ENCODE data around the gene FAM193A. TPM values are rescaled to one million over a fixed set of nuclear protein-coding genes. Genes with fewer than 3 reads are reported as not detected.

FAM193A gene
- polyA plus RNA-seq, 1 donor (not counting 4 experiments of a cell fraction or from before 2014, with no cell fraction given), result 3.6 TPM

GRCh38 chr4:2732526-2732925 lies 196.1 kb downstream of the FAM193A start:
- Histone ChIP-seq H3K4me3 (ENCODE audit: control insufficient read depth in 2 of 3, extremely low read depth in 1 of 3, insufficient read depth in 2 of 3, low read depth in 1 of 3, low read length in 3 of 3) (no peak overlapping the region), H3K9ac (ENCODE audit: control insufficient read depth, extremely low read depth, insufficient read depth, low read length) (no peak overlapping the region), H4K20me1 (ENCODE audit: control insufficient read depth, extremely low read depth, insufficient read depth, low read length) (no peaks in the 10 kb centered on the region), H3K4me1 (ENCODE audit: control insufficient read depth, extremely low read depth, insufficient read depth, low read length) (peaks cover 3% of the 10 kb centered on the region), H3K4me2 (ENCODE audit: control insufficient read depth, extremely low read depth, insufficient read depth, low read depth, low read length) (no peak overlapping the region), H3K27me3 (ENCODE audit: control insufficient read depth, extremely low read depth, insufficient read depth, low read length) (no peaks in the 10 kb centered on the region), H3K36me3 (ENCODE audit: control insufficient read depth in 2 of 2, extremely low read depth in 1 of 2, insufficient read depth in 2 of 2, low read length in 2 of 2) (peaks cover 6 to 17% of the 10 kb centered on the region in 2 experiments), H3K9me1 (ENCODE audit: control insufficient read depth, extremely low read depth, insufficient read depth, low read length) (peaks cover 3% of the 10 kb centered on the region), H3K27ac (ENCODE audit: control insufficient read depth, insufficient read depth, low read length) (no peak overlapping the region), H2AFZ (ENCODE audit: control insufficient read depth, low read length) (no peak overlapping the region), H3K79me2 (ENCODE audit: control insufficient read depth, insufficient read depth, low read length) (no peaks in the 10 kb centered on the region), H3K9me3 (ENCODE audit: control insufficient read depth, low read depth, low read length) (no peaks in the 10 kb centered on the region)
- dilution Hi-C loops (cut with MboI; ENCODE audit: extremely low pct_ligation_motif_present, low sequenced_read_pairs), result no loop called here
- DNase-seq (ENCODE audit: low read depth, low spot score) (no peak), FAIRE-seq (no peak)
- no peak for TF ChIP-seq CTCF (optimal IDR thresholded peaks at IDR 0.05 in 1 of 3, IDR thresholded peaks at IDR 0.05 in 1 of 3, conservative IDR thresholded peaks at IDR 0.05 in 1 of 3; ENCODE audit: extremely low read depth in 1 of 3, insufficient read depth in 2 of 3, low read length in 3 of 3)
- TF ChIP-seq EZH2 (IDR thresholded peaks at IDR 0.05; ENCODE audit: low read length), result no peak

- Histone ChIP-seq H3K4me3 (ENCODE audit: control insufficient read depth in 2 of 3, extremely low read depth in 1 of 3, insufficient read depth in 2 of 3, low read depth in 1 of 3, low read length in 3 of 3) (no peak overlapping the region), H2AFZ (ENCODE audit: control insufficient read depth, low read length) (no peak overlapping the region), H3K4me2 (ENCODE audit: control insufficient read depth, extremely low read depth, insufficient read depth, low read depth, low read length) (no peak overlapping the region), H3K4me1 (ENCODE audit: control insufficient read depth, extremely low read depth, insufficient read depth, low read length) (peaks cover 3% of the 10 kb centered on the region), H4K20me1 (ENCODE audit: control insufficient read depth, extremely low read depth, insufficient read depth, low read length) (no peaks in the 10 kb centered on the region), H3K9me1 (ENCODE audit: control insufficient read depth, extremely low read depth, insufficient read depth, low read length) (peaks cover 3% of the 10 kb centered on the region), H3K9ac (ENCODE audit: control insufficient read depth, extremely low read depth, insufficient read depth, low read length) (no peak overlapping the region), H3K36me3 (ENCODE audit: control insufficient read depth in 2 of 2, extremely low read depth in 1 of 2, insufficient read depth in 2 of 2, low read length in 2 of 2) (peaks cover 6 to 17% of the 10 kb centered on the region in 2 experiments), H3K27ac (ENCODE audit: control insufficient read depth, insufficient read depth, low read length) (no peak overlapping the region), H3K9me3 (ENCODE audit: control insufficient read depth, low read depth, low read length) (no peaks in the 10 kb centered on the region), H3K27me3 (ENCODE audit: control insufficient read depth, extremely low read depth, insufficient read depth, low read length) (no peaks in the 10 kb centered on the region), H3K79me2 (ENCODE audit: control insufficient read depth, insufficient read depth, low read length) (no peaks in the 10 kb centered on the region)
- TF ChIP-seq EZH2 (IDR thresholded peaks at IDR 0.05; ENCODE audit: low read length) (no peak), CTCF (optimal IDR thresholded peaks at IDR 0.05 in 1 of 3, IDR thresholded peaks at IDR 0.05 in 1 of 3, conservative IDR thresholded peaks at IDR 0.05 in 1 of 3; ENCODE audit: extremely low read depth in 1 of 3, insufficient read depth in 2 of 3, low read length in 3 of 3) (no peak)
- dilution Hi-C loops (cut with MboI; ENCODE audit: extremely low pct_ligation_motif_present, low sequenced_read_pairs), result no loop called here
- FAIRE-seq (no peak), DNase-seq (ENCODE audit: low read depth, low spot score) (no peak)
Observed at GRCh38 chr4:2733001-2733843, 196.8 kb downstream of the FAM193A start.
